Smooth muscle cell (in vitro differentiated cells): Measurements from ENCODE around the gene DENND10. TPM values are rescaled to one million over a fixed set of nuclear protein-coding genes. Genes with fewer than 3 reads are reported as not detected.
A peak's percentile ranks its signal among the peaks of the same experiment; 100 is the strongest.

Experiments used
- DNase-seq: peaks from one replicate; lab custom pipeline; 2025; ENCODE audit not compliant: unreplicated experiment; lab: John Stamatoyannopoulos, UW
- H2AFZ ChIP-seq: fragments of 200-600 bp; sonication (generic); 2 replicates; pipeline ENCODE4 v1.6.0; 2016; ENCODE audit warnings: antibody characterized with exemption, low read depth, mild to moderate bottlenecking
- H3F3A ChIP-seq: fragments of 200-600 bp; sonication (generic); 2 replicates; pipeline ENCODE4 v1.6.0; 2017; ENCODE audit warnings: antibody characterized with exemption, low read depth
- H3K27ac ChIP-seq: fragments of 200-600 bp; sonication (generic); 2 replicates; pipeline ENCODE4 v1.5.1; 2016; ENCODE audit warnings: low read depth, mild to moderate bottlenecking
- H3K27me3 ChIP-seq: fragments of 200-600 bp; sonication (generic); 2 replicates; pipeline ENCODE4 v1.6.1; 2016; ENCODE audit warnings: low read depth, mild to moderate bottlenecking
- H3K36me3 ChIP-seq: fragments of 200-600 bp; sonication (generic); 2 replicates; pipeline ENCODE4 v1.5.1; 2016; ENCODE audit warnings: low read depth
- H3K4me1 ChIP-seq: fragments of 200-600 bp; sonication (generic); 2 replicates; pipeline ENCODE4 v1.5.1; 2016; ENCODE audit warnings: low read depth
- H3K4me2 ChIP-seq: fragments of 200-600 bp; sonication (generic); 2 replicates; pipeline ENCODE4 v1.6.0; 2016; ENCODE audit warnings: mild to moderate bottlenecking
- H3K4me3 ChIP-seq: fragments of 200-600 bp; sonication (generic); 2 replicates; pipeline ENCODE4 v1.5.1; 2016; ENCODE audit warnings: mild to moderate bottlenecking
- H3K79me2 ChIP-seq: fragments of 200-600 bp; sonication (generic); 2 replicates; pipeline ENCODE4 v1.6.0; 2016; ENCODE audit warnings: low read depth, mild to moderate bottlenecking
- H3K9ac ChIP-seq: fragments of 200-600 bp; sonication (generic); 2 replicates; pipeline ENCODE4 v1.6.0; 2016; ENCODE audit warnings: low read depth
- H3K9me3 ChIP-seq: fragments of 200-600 bp; sonication (generic); replicated peaks from 2 replicates; pipeline ENCODE4 v1.5.1; 2016; ENCODE audit warnings: low read depth
- H4K20me1 ChIP-seq: fragments of 200-600 bp; sonication (generic); 2 replicates; pipeline ENCODE4 v1.6.0; 2016; ENCODE audit warnings: low read depth
- CTCF ChIP-seq: fragments of 200-600 bp; sonication (generic); IDR thresholded peaks from 2 replicates; pipeline ENCODE4 v1.5.1; 2017; ENCODE audit warnings: borderline replicate concordance, mild to moderate bottlenecking, antibody characterized with exemption; ENCODE audit not compliant: insufficient read depth, poor library complexity, severe bottlenecking
- WGBS: methylation state at CpG from one replicate; pipeline ENCODE4 v1.1.7; 2016; ENCODE audit warnings: low lambda C conversion rate; 5-methylcytosine and 5-hydroxymethylcytosine counted together
- polyA plus RNA-seq: library from polyadenylated mRNA; unstranded; fragments of >200 nt; fragmentation: Nextera tagmentation; extraction: Ambion mirVana; gene quantifications from 2 replicates; pipeline ENCODE4 v1.2.1, GENCODE V29; 2016
- total RNA-seq: library from RNA; depleted of rRNA; stranded (reverse); fragments of >200 nt; gene quantifications from 2 replicates; pipeline ENCODE4 v1.2.3, GENCODE V29; 2014

Gene DENND10
- total and polyA plus RNA-seq, 2 experiments from 2014 or later: 45.1 to 57.2 TPM

- DNase-seq: peak; percentile 60
- H3K4me2 ChIP-seq: peak overlapping the region; percentile 92
- peaks cover 62% of the 10 kb centered on the region for H3K79me2 ChIP-seq
- H3K9ac ChIP-seq: peak overlapping the region; percentile 100
- peak overlapping the region; percentile 62 for H2AFZ ChIP-seq
- no peaks in the 10 kb centered on the region for H3K36me3 ChIP-seq
- WGBS: under 1% methylated on average over 33 of the region's 48 CpGs
- H3K27me3 ChIP-seq: no peaks in the 10 kb centered on the region
- H4K20me1 ChIP-seq: peaks cover 51% of the 10 kb centered on the region
- no peaks in the 10 kb centered on the region for H3F3A ChIP-seq
- peaks cover 17% of the 10 kb centered on the region for H3K4me1 ChIP-seq
- no peak for TF ChIP-seq CTCF
- no peaks in the 10 kb centered on the region for H3K9me3 ChIP-seq
- H3K4me3 ChIP-seq: peak overlapping the region; percentile 96
- peak overlapping the region; percentile 92 for H3K27ac ChIP-seq
These were observed 24.1 kb upstream of the DENND10 start for GRCh38 chr10:119079599-119080520.

- H3K4me1 ChIP-seq: peaks cover 17% of the 10 kb centered on the region
- H3K79me2 ChIP-seq: peaks cover 54% of the 10 kb centered on the region
- peak; percentile 80 for DNase-seq
- no peaks in the 10 kb centered on the region for H3F3A ChIP-seq
- no peak for TF ChIP-seq CTCF
- H3K27me3 ChIP-seq: no peaks in the 10 kb centered on the region
- peak within 1 kb of the TSS; percentile 96 for H3K4me3 ChIP-seq
- H2AFZ ChIP-seq: peak within 1 kb of the TSS; percentile 62
- no peaks in the 10 kb centered on the region for H3K9me3 ChIP-seq
- H3K9ac ChIP-seq: peak within 1 kb of the TSS; percentile 100
- no peaks in the 10 kb centered on the region for H3K36me3 ChIP-seq
- peak within 1 kb of the TSS; percentile 92 for H3K27ac ChIP-seq
- WGBS: under 1% methylated on average over 74 of the region's 74 CpGs
- H3K4me2 ChIP-seq: peak within 1 kb of the TSS; percentile 92
- peaks cover 43% of the 10 kb centered on the region for H4K20me1 ChIP-seq
These were observed 23.2 kb upstream of the DENND10 start, which contains the start of gene EIF3A for GRCh38 chr10:119080521-119081259. EIF3A (minus strand) TSS chr10:119080817; CDS start chr10:119080676, 141 bp downstream.

- 93% methylated on average over 11 of the region's 11 CpGs for WGBS
- H3K4me3 ChIP-seq: no peak overlapping the region
- H3K4me2 ChIP-seq: no peak overlapping the region
- H3F3A ChIP-seq: no peaks in the 10 kb centered on the region
- DNase-seq: no peak
- H3K9ac ChIP-seq: no peak overlapping the region
- no peaks in the 10 kb centered on the region for H3K9me3 ChIP-seq
- peaks cover under 1% of the 10 kb centered on the region for H4K20me1 ChIP-seq
- H3K36me3 ChIP-seq: no peaks in the 10 kb centered on the region
- H3K4me1 ChIP-seq: no peaks in the 10 kb centered on the region
- no peak overlapping the region for H2AFZ ChIP-seq
- H3K79me2 ChIP-seq: peaks cover 11% of the 10 kb centered on the region
- H3K27ac ChIP-seq: no peak overlapping the region
- no peaks in the 10 kb centered on the region for H3K27me3 ChIP-seq
- no peak for TF ChIP-seq CTCF
These were observed 19.0 kb upstream of the DENND10 start for GRCh38 chr10:119084896-119085295.
